ENCODE results near the gene GPR37L1. TPM values are rescaled to one million over a fixed set of nuclear protein-coding genes. Genes with fewer than 3 reads are reported as not detected.

Gene GPR37L1
- total RNA-seq, 2 experiments from 2014 or later = 0.03 TPM; not detected in 1

GRCh38 chr1:202104073-202104472 is 18.6 kb upstream of the GPR37L1 start:
- DNase-seq (ENCODE audit: low spot score) = no peak
- CTCF ChIA-PET (ENCODE audit: unreplicated experiment) = no interaction called here
- TF ChIP-seq EZH2phosphoT487 (IDR thresholded peaks at IDR 0.05; ENCODE audit: borderline replicate concordance, low read depth, low read length) = no peak
- TF ChIP-seq CTCF (conservative IDR thresholded peaks at IDR 0.05; ENCODE audit: low read length) = no peak
- no peak overlapping the region for H3K4me2 ChIP-seq (ENCODE audit: low read length)
- intact Hi-C loops (cut with micrococcal nuclease; ENCODE audit: unreplicated experiment) = no loop called here
- H3K4me1 ChIP-seq (ENCODE audit: insufficient read depth, low read length, poor library complexity, severe bottlenecking) = no peaks in the 10 kb centered on the region
- H3K27ac ChIP-seq (ENCODE audit: low read depth, low read length, poor library complexity, severe bottlenecking) = no peak overlapping the region
- no peak overlapping the region for H3K4me3 ChIP-seq (ENCODE audit: low read depth, low read length, poor library complexity, severe bottlenecking)
- no peaks in the 10 kb centered on the region for H4K20me1 ChIP-seq (ENCODE audit: insufficient read depth, low read length)
- H3K9me2 ChIP-seq (ENCODE audit: insufficient read depth, low read length) = no peaks in the 10 kb centered on the region
- no peaks in the 10 kb centered on the region for H3K9me3 ChIP-seq (ENCODE audit: low read length)
- POLR2A ChIA-PET = no interaction called here
- H3K36me3 ChIP-seq (ENCODE audit: insufficient read depth, low read length) = no peaks in the 10 kb centered on the region
- no peaks in the 10 kb centered on the region for H3K79me2 ChIP-seq (ENCODE audit: insufficient read depth, low read depth, low read length)
- BruUV-seq (replicated peaks) = no TSS peak
- no peak overlapping the region for H2AFZ ChIP-seq (ENCODE audit: low read length)

- no TSS peak for BruUV-seq (replicated peaks)
- no peak overlapping the region for H3K27ac ChIP-seq (ENCODE audit: low read depth, low read length, poor library complexity, severe bottlenecking)
- H3K4me2 ChIP-seq (ENCODE audit: low read length) = no peak overlapping the region
- no peaks in the 10 kb centered on the region for H4K20me1 ChIP-seq (ENCODE audit: insufficient read depth, low read length)
- no peak overlapping the region for H2AFZ ChIP-seq (ENCODE audit: low read length)
- H3K79me2 ChIP-seq (ENCODE audit: insufficient read depth, low read depth, low read length) = no peaks in the 10 kb centered on the region
- no peaks in the 10 kb centered on the region for H3K36me3 ChIP-seq (ENCODE audit: insufficient read depth, low read length)
- CTCF ChIA-PET (ENCODE audit: unreplicated experiment) = interaction anchor here (0.6 kb wide), 1 partner anchor 178 kb away, joined by 5 read pairs; no protein-coding TSS in a partner anchor
- DNase-seq (ENCODE audit: low spot score) = no peak
- H3K4me3 ChIP-seq (ENCODE audit: low read depth, low read length, poor library complexity, severe bottlenecking) = no peak overlapping the region
- POLR2A ChIA-PET = no interaction called here
- H3K4me1 ChIP-seq (ENCODE audit: insufficient read depth, low read length, poor library complexity, severe bottlenecking) = no peaks in the 10 kb centered on the region
- H3K9me2 ChIP-seq (ENCODE audit: insufficient read depth, low read length) = no peaks in the 10 kb centered on the region
- TF ChIP-seq CTCF (conservative IDR thresholded peaks at IDR 0.05; ENCODE audit: low read length) = no peak
- TF ChIP-seq EZH2phosphoT487 (IDR thresholded peaks at IDR 0.05; ENCODE audit: borderline replicate concordance, low read depth, low read length) = no peak
- intact Hi-C loops (cut with micrococcal nuclease; ENCODE audit: unreplicated experiment) = no loop called here
- no peaks in the 10 kb centered on the region for H3K9me3 ChIP-seq (ENCODE audit: low read length)
Measured at GRCh38 chr1:202105571-202106339, 17.0 kb upstream of the GPR37L1 start.

All from OCI-LY7 (cell line).